HepG2 (cell line): ENCODE results near the gene ZCCHC9. TPM values are rescaled to one million over a fixed set of nuclear protein-coding genes. Genes with fewer than 3 reads are reported as not detected.

Experiments used
- ATAC-seq: fragments of 200-7000 bp; cut with Tn5 transposase; 3 replicates; pipeline ENCODE4 v1.9.1; 2020; ENCODE audit warnings: mild to moderate bottlenecking, moderate library complexity
- BruUV-seq: library from RNA; stranded (reverse); fragments of 400-500 nt; replicated peaks from 2 replicates; lab custom pipeline; 2021; lab: Mats Ljungman, UMichigan
- CTCF ChIA-PET: fragments of 300-600 bp; formaldehyde crosslinking; extraction: SDS; loops from one replicate; lab custom pipeline; 2021; ENCODE audit warnings: low total read pairs, inconsistent platforms, low intra/inter-chr PET ratio; lab: Yijun Ruan, JAX
- POLR2A ChIA-PET: fragments of 350-600 bp; sonication (Branson Sonifier 250); formaldehyde crosslinking; loops from one replicate; lab custom pipeline; 2020; ENCODE audit warnings: antibody characterized with exemption, inconsistent platforms; lab: Yijun Ruan, JAX
- DNase-seq: peaks from one replicate; pipeline ENCODE4 v3.0.0-alpha.2; 2015; ENCODE audit warnings: low spot score
- FAIRE-seq: peaks from 3 replicates; lab custom pipeline; 2011; peaks lifted over from hg19 to GRCh38; lab: Jason Lieb, UNC
- H2AFZ ChIP-seq: one replicate; pipeline ENCODE4 v1.6.1; 2011; ENCODE audit warnings: low read length, inconsistent platforms
- H3K27ac ChIP-seq: fragments of 300-600 bp; 3 replicates; pipeline ENCODE4 v1.8.0; 2011; ENCODE audit warnings: mixed run types, mild to moderate bottlenecking, mixed read lengths, low read length, inconsistent platforms; ENCODE audit not compliant: insufficient read depth; ENCODE audit errors: extremely low read length
- H3K27me3 ChIP-seq, 2 experiments: fragments of 200-600 bp in 1 of 2; 2 replicates in 1 of 2; 3 replicates in 1 of 2; pipeline versions ENCODE4 v1.6.0 to v1.8.0; 2011; ENCODE audit warnings: low read length in 2 of 2, mild to moderate bottlenecking in 2 of 2, moderate library complexity in 2 of 2, inconsistent platforms in 1 of 2; ENCODE audit not compliant: insufficient read depth in 2 of 2, control insufficient read depth in 1 of 2
- H3K36me3 ChIP-seq, 2 experiments: fragments of 200-600 bp in 1 of 2; replicated peaks in 1 of 2; 2 replicates in 1 of 2; 3 replicates in 1 of 2; pipeline versions ENCODE4 v1.5.1 to v1.8.0; 2011; ENCODE audit warnings: low read length in 2 of 2, inconsistent platforms in 1 of 2; ENCODE audit not compliant: insufficient read depth in 2 of 2, control insufficient read depth in 1 of 2
- H3K4me1 ChIP-seq: 2 replicates; pipeline ENCODE4 v1.5.1; 2012; ENCODE audit warnings: low read length, inconsistent platforms; ENCODE audit not compliant: insufficient read depth
- H3K4me2 ChIP-seq: 2 replicates; pipeline ENCODE4 v1.6.0; 2011; ENCODE audit warnings: low read depth, low read length, inconsistent platforms
- H3K4me3 ChIP-seq, 3 experiments: fragments of 200-600 bp in 1 of 3; sonication (generic), shearing (Covaris generic) in 1 of 3; replicated peaks in 1 of 3; 2 replicates each; pipeline ENCODE4 v1.5.1; 2011 to 2016; ENCODE audit warnings: low read length in 3 of 3, inconsistent platforms in 2 of 3, low read depth in 2 of 3, mild to moderate bottlenecking in 2 of 3, control low read depth in 1 of 3, mixed read lengths in 1 of 3; ENCODE audit not compliant: insufficient read depth in 1 of 3
- H3K79me2 ChIP-seq: one replicate; pipeline ENCODE4 v1.6.1; 2011; ENCODE audit warnings: low read length, inconsistent platforms; ENCODE audit not compliant: insufficient read depth
- H3K9ac ChIP-seq: 2 replicates; pipeline ENCODE4 v1.6.0; 2011; ENCODE audit warnings: mild to moderate bottlenecking, low read depth, low read length, inconsistent platforms; ENCODE audit not compliant: insufficient read depth
- H3K9me3 ChIP-seq: 2 replicates; pipeline ENCODE4 v1.5.1; 2012; ENCODE audit warnings: mild to moderate bottlenecking, low read length
- H4K20me1 ChIP-seq: 2 replicates; pipeline ENCODE4 v1.6.0; 2011; ENCODE audit warnings: inconsistent platforms, mild to moderate bottlenecking, low read length, moderate library complexity; ENCODE audit not compliant: insufficient read depth
- BCL6 ChIP-seq: IDR thresholded peaks from 2 replicates; pipeline ENCODE4 v1.6.1; 2016; ENCODE audit warnings: missing genetic modification reagents, missing compliant biosample characterization
- CHD2 ChIP-seq: IDR thresholded peaks from 2 replicates; pipeline ENCODE4 v1.6.1; 2011; ENCODE audit warnings: low read depth, low read length, improper control_type of control experiment
- KAT7 ChIP-seq: IDR thresholded peaks from 2 replicates; pipeline ENCODE4 v1.6.1; 2018; ENCODE audit warnings: borderline replicate concordance, missing compliant biosample characterization
- MAFK ChIP-seq, 2 experiments: IDR thresholded peaks in 1 of 2; conservative IDR thresholded peaks in 1 of 2; 2 replicates each; pipeline ENCODE4 v1.6.1; 2011; ENCODE audit warnings: improper control_type of control experiment in 2 of 2, low read length in 2 of 2
- MED1 ChIP-seq: sonication (generic); formaldehyde crosslinking; IDR thresholded peaks from 2 replicates; pipeline ENCODE4 v1.4.0; 2020; ENCODE audit warnings: missing genetic modification reagents
- PLRG1 ChIP-seq: fragments of 450-650 bp; conservative IDR thresholded peaks from 2 replicates; pipeline ENCODE4 v1.6.1; 2016
- RBFOX2 ChIP-seq: fragments of 200-400 bp; formaldehyde crosslinking; IDR thresholded peaks from 2 replicates; pipeline ENCODE4 v1.6.1; 2017; ENCODE audit warnings: low read depth, mild to moderate bottlenecking, low read length
- SMYD3 ChIP-seq: sonication (generic); formaldehyde crosslinking; IDR thresholded peaks from 2 replicates; pipeline ENCODE4 v1.8.1; 2023; ENCODE audit warnings: mild to moderate bottlenecking, missing genetic modification reagents
- WIZ ChIP-seq: sonication (generic); formaldehyde crosslinking; IDR thresholded peaks from 2 replicates; pipeline ENCODE4 v1.5.1; 2020; ENCODE audit warnings: mild to moderate bottlenecking, missing genetic modification reagents
- ZNF232 ChIP-seq: sonication (generic); formaldehyde crosslinking; IDR thresholded peaks from 2 replicates; pipeline ENCODE4 v1.4.0; 2020; ENCODE audit warnings: missing genetic modification reagents, borderline replicate concordance
- ZNF547 ChIP-seq: sonication (generic); formaldehyde crosslinking; IDR thresholded peaks from 2 replicates; pipeline ENCODE4 v1.5.1; 2020; ENCODE audit warnings: mild to moderate bottlenecking, missing genetic modification reagents
- ZNF558 ChIP-seq: sonication (generic); formaldehyde crosslinking; IDR thresholded peaks from 2 replicates; pipeline ENCODE4 v1.9.0; 2022; ENCODE audit warnings: mild to moderate bottlenecking, missing genetic modification reagents, borderline replicate concordance
- ZNF75D ChIP-seq: sonication (generic); formaldehyde crosslinking; IDR thresholded peaks from 2 replicates; pipeline ENCODE4 v1.8.1; 2023; ENCODE audit warnings: missing genetic modification reagents, mild to moderate bottlenecking, borderline replicate concordance
- ZNF841 ChIP-seq: sonication (generic); formaldehyde crosslinking; IDR thresholded peaks from 2 replicates; pipeline ENCODE4 v1.8.1; 2023; ENCODE audit warnings: missing genetic modification reagents, borderline replicate concordance
- WGBS: methylation state at CpG from one replicate; pipeline ENCODE4 v1.1.6; 2017; ENCODE audit warnings: low lambda C conversion rate; 5-methylcytosine and 5-hydroxymethylcytosine counted together
- in situ Hi-C: cut with HindIII; loops from 2 replicates; pipeline ENCODE4 v1.10.0; 2017; ENCODE audit warnings: low pct_unique_long_range_greater_than_20kb; ENCODE audit not compliant: extremely low pct_ligation_motif_present
- intact Hi-C: fragments of 100-400 bp; cut with micrococcal nuclease; formaldehyde crosslinking; loops from one replicate; pipeline ENCODE4 v1.10.0; 2022; ENCODE audit not compliant: unreplicated experiment
- polyA plus RNA-seq, 8 experiments: library from polyadenylated mRNA; depleted of rRNA in 3 of 8; stranded (reverse) in 7 of 8; unstranded in 1 of 8; fragments of >200 nt; fragmentation: Illumina TruSeq in 4 of 8; extraction: Trizol in 4 of 8; gene quantifications; 2 replicates each; pipeline versions ENCODE4 v1.2.1 to v1.2.3, GENCODE V29; 2011 to 2016; ENCODE audit warnings: low read depth in 4 of 8, missing spikeins in 1 of 8, mixed read lengths in 1 of 8; ENCODE audit not compliant: insufficient read depth in 1 of 8
- total RNA-seq, 5 experiments: library from RNA; depleted of rRNA; stranded (reverse); fragments of >200 nt; fragmentation: Illumina TruSeq; extraction: Trizol; gene quantifications; 2 replicates each; pipeline ENCODE4 v1.2.3, GENCODE V29; 2016; ENCODE audit warnings: low read depth in 1 of 5
- TF ChIP-seq, protein P1 (sequence below), 2 experiments: IDR thresholded peaks; 2 replicates each; pipeline ENCODE4 v1.6.1; 2011 to 2012; ENCODE audit warnings: low read length in 2 of 2, borderline replicate concordance in 1 of 2, low read depth in 1 of 2, mild to moderate bottlenecking in 1 of 2, moderate library complexity in 1 of 2
- TF ChIP-seq, protein P2 (sequence below): sonication (generic); formaldehyde crosslinking; IDR thresholded peaks from 2 replicates; pipeline ENCODE4 v1.5.0; 2020; ENCODE audit warnings: missing genetic modification reagents

ZCCHC9 gene
- total and polyA plus RNA-seq, 2 of the 13 experiments (the other 11 are each of a cell fraction or from before 2014, with no cell fraction given): 28.7 to 52.5 TPM

- no peak for TF ChIP-seq RBFOX2
- TF ChIP-seq ZNF558: no peak
- TF ChIP-seq KAT7 (CRISPR knock-in tag): no peak
- TF ChIP-seq SMYD3 (CRISPR knock-in tag): no peak
- no peak for TF ChIP-seq ZNF841
- TF ChIP-seq MED1 (CRISPR knock-in tag): no peak
- no peak for TF ChIP-seq ZNF547 (CRISPR knock-in tag)
- TF ChIP-seq ZNF232: no peak
- TF ChIP-seq CHD2: no peak
- TF ChIP-seq, all 625 proteins: peak for 0
- no peaks in the 10 kb centered on the region for H4K20me1 ChIP-seq
- in situ Hi-C loops (no loop called here), intact Hi-C loops (no loop called here)
- H3K9ac ChIP-seq: no peak overlapping the region
- no peak overlapping the region for H3K27ac ChIP-seq
- no peaks in the 10 kb centered on the region; a peak in 1 of 5 replicates for H3K27me3 ChIP-seq
- FAIRE-seq (no peak), ATAC-seq (no peak), DNase-seq (no peak)
- no peaks in the 10 kb centered on the region for H3K9me3 ChIP-seq
- no peaks in the 10 kb centered on the region for H3K79me2 ChIP-seq
- no peak overlapping the region for H2AFZ ChIP-seq
- H3K4me2 ChIP-seq: no peak overlapping the region
- H3K4me3 ChIP-seq: no peak overlapping the region
- H3K4me1 ChIP-seq: peaks cover 19% of the 10 kb centered on the region
- WGBS: 96% methylated on average over 3 of the region's 3 CpGs
- H3K36me3 ChIP-seq: peaks cover 0 to 21% of the 10 kb centered on the region in 2 experiments; a peak in 3 of 5 replicates
- ChIA-PET CTCF (no interaction called here), POLR2A (no interaction called here)
- BruUV-seq: no TSS peak
Observed at GRCh38 chr5:81313686-81314085, 12.3 kb downstream of the ZCCHC9 start.

DNA sequence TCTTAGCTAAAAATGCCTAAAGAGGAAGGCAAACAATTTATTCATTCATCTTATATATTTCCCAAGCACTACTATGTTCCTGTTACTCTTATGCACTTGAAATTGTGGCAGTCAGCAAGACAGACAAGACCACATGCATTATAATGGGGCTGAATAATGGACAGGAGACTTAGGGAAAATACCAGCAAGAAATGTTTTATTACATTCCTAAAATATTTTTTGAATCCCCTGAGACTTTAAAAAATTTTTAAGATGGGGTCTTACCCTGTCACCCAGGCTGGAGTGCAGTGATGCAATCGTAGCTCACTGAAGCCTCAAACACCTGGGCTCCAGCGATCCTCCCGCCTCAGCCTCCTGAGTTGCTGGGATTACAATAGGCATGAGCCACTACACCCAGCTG lies 13.2 kb downstream of the ZCCHC9 start:
- DNase-seq: no peak
- Histone ChIP-seq H3K4me1 (peaks cover 15% of the 10 kb centered on the region), H3K9me3 (no peaks in the 10 kb centered on the region), H3K79me2 (no peaks in the 10 kb centered on the region), H3K36me3 (peaks cover 0 to 21% of the 10 kb centered on the region in 2 experiments; a peak in 3 of 5 replicates), H3K27ac (no peak overlapping the region), H4K20me1 (no peaks in the 10 kb centered on the region), H2AFZ (no peak overlapping the region), H3K9ac (no peak overlapping the region), H3K27me3 (no peaks in the 10 kb centered on the region), H3K4me3 (no peak overlapping the region), H3K4me2 (no peak overlapping the region)
- 100% methylated on average over 3 of the region's 3 CpGs for WGBS
- ChIA-PET POLR2A (no interaction called here), CTCF (no interaction called here)
- BruUV-seq: no TSS peak
- no peak for FAIRE-seq
- in situ Hi-C loops: no loop called here
- no peak for ATAC-seq
- intact Hi-C loops: no loop called here
- TF ChIP-seq WIZ (CRISPR knock-in tag): no peak
- TF ChIP-seq PLRG1: no peak
- TF ChIP-seq, protein P1, sequence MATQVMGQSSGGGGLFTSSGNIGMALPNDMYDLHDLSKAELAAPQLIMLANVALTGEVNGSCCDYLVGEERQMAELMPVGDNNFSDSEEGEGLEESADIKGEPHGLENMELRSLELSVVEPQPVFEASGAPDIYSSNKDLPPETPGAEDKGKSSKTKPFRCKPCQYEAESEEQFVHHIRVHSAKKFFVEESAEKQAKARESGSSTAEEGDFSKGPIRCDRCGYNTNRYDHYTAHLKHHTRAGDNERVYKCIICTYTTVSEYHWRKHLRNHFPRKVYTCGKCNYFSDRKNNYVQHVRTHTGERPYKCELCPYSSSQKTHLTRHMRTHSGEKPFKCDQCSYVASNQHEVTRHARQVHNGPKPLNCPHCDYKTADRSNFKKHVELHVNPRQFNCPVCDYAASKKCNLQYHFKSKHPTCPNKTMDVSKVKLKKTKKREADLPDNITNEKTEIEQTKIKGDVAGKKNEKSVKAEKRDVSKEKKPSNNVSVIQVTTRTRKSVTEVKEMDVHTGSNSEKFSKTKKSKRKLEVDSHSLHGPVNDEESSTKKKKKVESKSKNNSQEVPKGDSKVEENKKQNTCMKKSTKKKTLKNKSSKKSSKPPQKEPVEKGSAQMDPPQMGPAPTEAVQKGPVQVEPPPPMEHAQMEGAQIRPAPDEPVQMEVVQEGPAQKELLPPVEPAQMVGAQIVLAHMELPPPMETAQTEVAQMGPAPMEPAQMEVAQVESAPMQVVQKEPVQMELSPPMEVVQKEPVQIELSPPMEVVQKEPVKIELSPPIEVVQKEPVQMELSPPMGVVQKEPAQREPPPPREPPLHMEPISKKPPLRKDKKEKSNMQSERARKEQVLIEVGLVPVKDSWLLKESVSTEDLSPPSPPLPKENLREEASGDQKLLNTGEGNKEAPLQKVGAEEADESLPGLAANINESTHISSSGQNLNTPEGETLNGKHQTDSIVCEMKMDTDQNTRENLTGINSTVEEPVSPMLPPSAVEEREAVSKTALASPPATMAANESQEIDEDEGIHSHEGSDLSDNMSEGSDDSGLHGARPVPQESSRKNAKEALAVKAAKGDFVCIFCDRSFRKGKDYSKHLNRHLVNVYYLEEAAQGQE (IDR thresholded peaks at IDR 0.05; ENCODE audit: borderline replicate concordance in 1 of 2, low read depth in 1 of 2, low read length in 2 of 2): no peak
- no peak for TF ChIP-seq ZNF75D (CRISPR knock-in tag)
- TF ChIP-seq MAFK (conservative IDR thresholded peaks at IDR 0.05 in 1 of 2, IDR thresholded peaks at IDR 0.05 in 1 of 2; ENCODE audit: low read length in 2 of 2): no peak
- TF ChIP-seq, protein P2, sequence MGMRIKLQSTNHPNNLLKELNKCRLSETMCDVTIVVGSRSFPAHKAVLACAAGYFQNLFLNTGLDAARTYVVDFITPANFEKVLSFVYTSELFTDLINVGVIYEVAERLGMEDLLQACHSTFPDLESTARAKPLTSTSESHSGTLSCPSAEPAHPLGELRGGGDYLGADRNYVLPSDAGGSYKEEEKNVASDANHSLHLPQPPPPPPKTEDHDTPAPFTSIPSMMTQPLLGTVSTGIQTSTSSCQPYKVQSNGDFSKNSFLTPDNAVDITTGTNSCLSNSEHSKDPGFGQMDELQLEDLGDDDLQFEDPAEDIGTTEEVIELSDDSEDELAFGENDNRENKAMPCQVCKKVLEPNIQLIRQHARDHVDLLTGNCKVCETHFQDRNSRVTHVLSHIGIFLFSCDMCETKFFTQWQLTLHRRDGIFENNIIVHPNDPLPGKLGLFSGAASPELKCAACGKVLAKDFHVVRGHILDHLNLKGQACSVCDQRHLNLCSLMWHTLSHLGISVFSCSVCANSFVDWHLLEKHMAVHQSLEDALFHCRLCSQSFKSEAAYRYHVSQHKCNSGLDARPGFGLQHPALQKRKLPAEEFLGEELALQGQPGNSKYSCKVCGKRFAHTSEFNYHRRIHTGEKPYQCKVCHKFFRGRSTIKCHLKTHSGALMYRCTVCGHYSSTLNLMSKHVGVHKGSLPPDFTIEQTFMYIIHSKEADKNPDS: no peak
- no peak for TF ChIP-seq BCL6
